ENCODE results near the gene CXCR6.

DNA sequence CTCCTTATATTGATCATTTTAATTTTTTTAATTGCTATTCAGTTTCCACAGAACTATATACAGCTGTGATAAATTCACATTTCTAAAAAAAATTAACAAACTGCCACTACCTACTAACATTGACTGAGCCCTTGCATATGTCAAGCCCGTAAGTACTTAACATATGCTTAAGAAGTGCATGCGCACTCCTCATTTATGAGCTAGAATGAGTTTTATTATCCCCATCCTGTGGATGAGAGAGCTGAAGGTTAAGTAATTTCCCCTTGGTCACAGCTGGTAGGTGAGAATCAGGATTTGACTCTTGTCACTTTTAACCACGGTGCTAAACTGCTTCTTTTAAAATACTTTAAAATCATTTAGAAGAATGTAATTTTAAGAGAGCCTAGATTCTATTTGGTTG, 25.9 kb downstream of the CXCR6 start:
- TF ChIP-seq RAD21 (IDR thresholded peaks at IDR 0.05; ENCODE audit: low read depth) (no peak), TCF12 (IDR thresholded peaks at IDR 0.05; ENCODE audit: low read depth) (no peak), EP300 (IDR thresholded peaks at IDR 0.05; ENCODE audit: borderline replicate concordance) (no peak), YY1 (IDR thresholded peaks at IDR 0.05; ENCODE audit: low read depth) (no peak), TAF1 (IDR thresholded peaks at IDR 0.05; ENCODE audit: low read depth) (no peak), FOXM1 (IDR thresholded peaks at IDR 0.05; ENCODE audit: borderline replicate concordance, low read depth) (no peak), NFIC (IDR thresholded peaks at IDR 0.05) (no peak)
- TF ChIP-seq, protein P1, sequence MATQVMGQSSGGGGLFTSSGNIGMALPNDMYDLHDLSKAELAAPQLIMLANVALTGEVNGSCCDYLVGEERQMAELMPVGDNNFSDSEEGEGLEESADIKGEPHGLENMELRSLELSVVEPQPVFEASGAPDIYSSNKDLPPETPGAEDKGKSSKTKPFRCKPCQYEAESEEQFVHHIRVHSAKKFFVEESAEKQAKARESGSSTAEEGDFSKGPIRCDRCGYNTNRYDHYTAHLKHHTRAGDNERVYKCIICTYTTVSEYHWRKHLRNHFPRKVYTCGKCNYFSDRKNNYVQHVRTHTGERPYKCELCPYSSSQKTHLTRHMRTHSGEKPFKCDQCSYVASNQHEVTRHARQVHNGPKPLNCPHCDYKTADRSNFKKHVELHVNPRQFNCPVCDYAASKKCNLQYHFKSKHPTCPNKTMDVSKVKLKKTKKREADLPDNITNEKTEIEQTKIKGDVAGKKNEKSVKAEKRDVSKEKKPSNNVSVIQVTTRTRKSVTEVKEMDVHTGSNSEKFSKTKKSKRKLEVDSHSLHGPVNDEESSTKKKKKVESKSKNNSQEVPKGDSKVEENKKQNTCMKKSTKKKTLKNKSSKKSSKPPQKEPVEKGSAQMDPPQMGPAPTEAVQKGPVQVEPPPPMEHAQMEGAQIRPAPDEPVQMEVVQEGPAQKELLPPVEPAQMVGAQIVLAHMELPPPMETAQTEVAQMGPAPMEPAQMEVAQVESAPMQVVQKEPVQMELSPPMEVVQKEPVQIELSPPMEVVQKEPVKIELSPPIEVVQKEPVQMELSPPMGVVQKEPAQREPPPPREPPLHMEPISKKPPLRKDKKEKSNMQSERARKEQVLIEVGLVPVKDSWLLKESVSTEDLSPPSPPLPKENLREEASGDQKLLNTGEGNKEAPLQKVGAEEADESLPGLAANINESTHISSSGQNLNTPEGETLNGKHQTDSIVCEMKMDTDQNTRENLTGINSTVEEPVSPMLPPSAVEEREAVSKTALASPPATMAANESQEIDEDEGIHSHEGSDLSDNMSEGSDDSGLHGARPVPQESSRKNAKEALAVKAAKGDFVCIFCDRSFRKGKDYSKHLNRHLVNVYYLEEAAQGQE (IDR thresholded peaks at IDR 0.05; ENCODE audit: low read depth) = no peak

Data from Ishikawa (cell line).